Activated naive CD8-positive, alpha-beta T cell (primary cell): ENCODE measurements around the gene VAPB.

Experiments
- H3K27ac Mint-ChIP-seq: one replicate; pipeline ENCODE4 v1.8.0; 2021; ENCODE audit warnings: mixed read lengths
- H3K27me3 Mint-ChIP-seq: one replicate; pipeline ENCODE4 v1.8.0; 2021; ENCODE audit warnings: mixed read lengths
- H3K36me3 Mint-ChIP-seq: one replicate; pipeline ENCODE4 v1.8.0; 2021; ENCODE audit warnings: mixed read lengths
- H3K4me1 Mint-ChIP-seq: one replicate; pipeline ENCODE4 v1.8.0; 2021; ENCODE audit warnings: low read depth, mixed read lengths
- H3K4me3 Mint-ChIP-seq: one replicate; pipeline ENCODE4 v1.8.0; 2021; ENCODE audit warnings: mild to moderate bottlenecking, mixed read lengths
- H3K9me3 Mint-ChIP-seq: one replicate; pipeline ENCODE4 v1.8.0; 2021; ENCODE audit warnings: low read depth, mixed read lengths

VAPB gene

DNA sequence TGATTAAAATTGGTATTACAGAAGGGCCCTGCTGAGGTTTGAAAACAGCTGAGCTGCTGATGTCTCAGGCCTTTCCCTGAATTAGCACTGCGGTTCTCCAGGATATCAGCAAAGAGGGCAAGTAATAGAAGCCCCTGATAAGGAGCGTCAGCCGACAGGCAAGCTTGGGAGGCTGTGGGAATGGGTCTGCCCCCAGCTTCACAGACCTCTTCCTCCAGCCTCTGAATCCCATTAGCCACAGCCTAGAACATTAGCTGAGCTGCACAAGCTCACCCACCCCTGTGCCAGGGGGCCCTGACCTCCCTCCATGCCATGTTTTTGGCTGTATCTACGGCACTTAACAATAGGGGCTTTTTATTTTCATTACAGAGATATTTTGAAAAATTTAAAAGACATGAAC is 59.9 kb downstream of the VAPB start:
- H3K27me3 Mint-ChIP-seq = no peaks in the 10 kb centered on the region
- peaks cover 14% of the 10 kb centered on the region for H3K36me3 Mint-ChIP-seq
- H3K9me3 Mint-ChIP-seq = peaks cover 1% of the 10 kb centered on the region
- H3K4me1 Mint-ChIP-seq = no peaks in the 10 kb centered on the region
- no peak overlapping the region for H3K27ac Mint-ChIP-seq
- H3K4me3 Mint-ChIP-seq = no peak overlapping the region

- Mint-ChIP-seq H3K27ac (no peak overlapping the region), H3K36me3 (peaks cover 17% of the 10 kb centered on the region), H3K4me3 (no peak overlapping the region), H3K9me3 (peaks cover 5% of the 10 kb centered on the region), H3K27me3 (no peaks in the 10 kb centered on the region), H3K4me1 (no peaks in the 10 kb centered on the region)
Measured at GRCh38 chr20:58449681-58450221, 60.7 kb downstream of the VAPB start.

GRCh38 chr20:58450254-58450653 is 61.2 kb downstream of the VAPB start:
- Mint-ChIP-seq H3K9me3 (peaks cover 5% of the 10 kb centered on the region), H3K36me3 (peaks cover 15% of the 10 kb centered on the region), H3K27ac (no peak overlapping the region), H3K4me1 (no peaks in the 10 kb centered on the region), H3K27me3 (no peaks in the 10 kb centered on the region), H3K4me3 (no peak overlapping the region)

- peaks cover 5% of the 10 kb centered on the region for H3K9me3 Mint-ChIP-seq
- H3K27me3 Mint-ChIP-seq = no peaks in the 10 kb centered on the region
- H3K27ac Mint-ChIP-seq = peak overlapping the region; percentile 54
- H3K36me3 Mint-ChIP-seq = peaks cover 19% of the 10 kb centered on the region
- H3K4me1 Mint-ChIP-seq = no peaks in the 10 kb centered on the region
- no peak overlapping the region for H3K4me3 Mint-ChIP-seq
Measured at GRCh38 chr20:58452667-58453255, 63.7 kb downstream of the VAPB start.

GRCh38 chr20:58453391-58453790 is 64.4 kb downstream of the VAPB start:
- H3K9me3 Mint-ChIP-seq = peaks cover 5% of the 10 kb centered on the region
- H3K36me3 Mint-ChIP-seq = peaks cover 19% of the 10 kb centered on the region
- H3K27ac Mint-ChIP-seq = no peak overlapping the region
- no peaks in the 10 kb centered on the region for H3K4me1 Mint-ChIP-seq
- H3K4me3 Mint-ChIP-seq = no peak overlapping the region
- no peaks in the 10 kb centered on the region for H3K27me3 Mint-ChIP-seq

DNA sequence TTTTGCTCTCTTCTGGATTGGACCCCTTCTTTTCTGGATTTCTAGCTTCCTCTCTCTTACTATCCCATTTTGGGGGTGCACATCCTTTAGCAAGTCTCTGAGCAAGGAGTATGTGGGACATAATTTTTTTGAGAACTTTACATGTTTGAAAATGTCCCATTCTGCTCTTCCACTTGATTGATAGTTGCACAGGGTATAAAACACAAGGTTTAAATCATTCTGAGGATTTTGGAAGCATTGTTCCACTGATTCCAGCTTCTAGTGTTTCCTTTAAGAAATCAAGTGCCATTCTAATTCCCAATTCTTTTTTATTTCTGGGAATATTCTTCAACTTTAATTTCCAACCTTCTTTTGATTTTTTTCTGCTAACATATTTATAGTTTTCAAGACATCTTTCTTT is 65.4 kb downstream of the VAPB start:
- peaks cover 5% of the 10 kb centered on the region for H3K9me3 Mint-ChIP-seq
- no peaks in the 10 kb centered on the region for H3K4me1 Mint-ChIP-seq
- peaks cover 19% of the 10 kb centered on the region for H3K36me3 Mint-ChIP-seq
- H3K27ac Mint-ChIP-seq = no peak overlapping the region
- no peak overlapping the region for H3K4me3 Mint-ChIP-seq
- no peaks in the 10 kb centered on the region for H3K27me3 Mint-ChIP-seq

GRCh38 chr20:58457083-58457695 is 68.2 kb downstream of the VAPB start:
- peaks cover 15% of the 10 kb centered on the region for H3K36me3 Mint-ChIP-seq
- H3K27me3 Mint-ChIP-seq = no peaks in the 10 kb centered on the region
- H3K4me3 Mint-ChIP-seq = no peak overlapping the region
- peaks cover 5% of the 10 kb centered on the region for H3K9me3 Mint-ChIP-seq
- H3K27ac Mint-ChIP-seq = no peak overlapping the region
- H3K4me1 Mint-ChIP-seq = no peaks in the 10 kb centered on the region

GRCh38 chr20:58458342-58459057 is 69.5 kb downstream of the VAPB start:
- Mint-ChIP-seq H3K4me1 (no peaks in the 10 kb centered on the region), H3K27me3 (no peaks in the 10 kb centered on the region), H3K27ac (no peak overlapping the region), H3K4me3 (no peak overlapping the region), H3K36me3 (peaks cover 12% of the 10 kb centered on the region), H3K9me3 (peaks cover 5% of the 10 kb centered on the region)

DNA sequence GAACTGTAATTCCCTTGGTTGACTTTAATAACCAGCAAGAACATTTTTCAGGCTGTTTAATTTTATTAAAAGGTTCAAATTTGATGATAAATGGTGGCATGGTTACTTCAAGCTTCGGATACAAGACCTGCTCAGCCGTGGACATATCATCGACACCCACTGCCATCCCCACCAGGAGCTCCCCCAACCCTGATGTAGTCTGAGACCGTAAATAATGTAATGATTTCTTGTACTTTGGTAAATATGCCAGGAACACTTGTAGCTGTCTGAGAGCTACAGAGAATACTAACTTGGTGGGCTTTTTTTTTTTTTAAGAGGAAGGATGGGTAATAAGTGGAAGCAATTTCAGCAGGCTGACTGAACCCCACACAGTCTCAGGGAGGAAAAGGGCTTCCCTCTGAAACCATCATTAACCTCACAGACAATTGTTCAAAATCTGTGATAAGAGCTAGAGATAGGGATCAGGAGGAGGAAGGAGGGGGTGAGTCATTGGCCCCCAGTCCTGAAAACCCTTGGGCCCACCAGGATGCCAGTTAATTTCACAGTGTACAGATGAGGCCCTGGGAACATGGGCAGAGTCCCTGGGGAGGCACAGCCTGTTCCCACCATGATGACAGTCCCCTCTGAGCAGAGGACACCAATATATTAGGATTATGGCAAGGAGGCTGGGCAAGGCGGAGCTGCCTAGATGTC is 70.2 kb downstream of the VAPB start:
- Mint-ChIP-seq H3K4me1 (no peaks in the 10 kb centered on the region), H3K36me3 (peaks cover 9% of the 10 kb centered on the region), H3K4me3 (no peak overlapping the region), H3K27me3 (no peaks in the 10 kb centered on the region), H3K9me3 (peaks cover 1% of the 10 kb centered on the region), H3K27ac (no peak overlapping the region)

- Mint-ChIP-seq H3K36me3 (peaks cover 4% of the 10 kb centered on the region), H3K4me1 (no peaks in the 10 kb centered on the region), H3K4me3 (no peak overlapping the region), H3K27ac (no peak overlapping the region), H3K9me3 (no peaks in the 10 kb centered on the region), H3K27me3 (peaks cover 1% of the 10 kb centered on the region)
Measured at GRCh38 chr20:58461104-58461503, 72.1 kb downstream of the VAPB start.

DNA sequence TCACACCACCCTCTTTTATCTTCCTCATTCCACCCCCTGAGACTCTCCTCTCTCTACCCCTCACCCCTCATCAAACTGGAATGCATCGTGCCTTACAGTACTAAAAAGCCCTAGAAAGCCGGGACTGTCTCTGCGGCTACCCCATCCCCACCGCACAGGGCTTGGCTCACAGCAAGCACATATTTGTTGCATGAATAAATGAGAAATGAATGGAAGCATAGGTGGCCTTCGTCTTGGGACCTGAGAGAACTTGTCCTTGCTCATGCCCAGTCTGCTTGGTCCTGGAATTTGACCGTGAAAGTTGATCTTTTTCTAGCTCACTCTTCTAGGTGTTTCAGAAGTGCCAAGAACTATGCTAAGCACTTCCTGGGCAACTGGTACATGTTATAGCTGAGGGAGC is 72.9 kb downstream of the VAPB start:
- no peaks in the 10 kb centered on the region for H3K9me3 Mint-ChIP-seq
- H3K36me3 Mint-ChIP-seq = no peaks in the 10 kb centered on the region
- peaks cover 1% of the 10 kb centered on the region for H3K27me3 Mint-ChIP-seq
- H3K4me3 Mint-ChIP-seq = no peak overlapping the region
- no peaks in the 10 kb centered on the region for H3K4me1 Mint-ChIP-seq
- no peak overlapping the region for H3K27ac Mint-ChIP-seq

DNA sequence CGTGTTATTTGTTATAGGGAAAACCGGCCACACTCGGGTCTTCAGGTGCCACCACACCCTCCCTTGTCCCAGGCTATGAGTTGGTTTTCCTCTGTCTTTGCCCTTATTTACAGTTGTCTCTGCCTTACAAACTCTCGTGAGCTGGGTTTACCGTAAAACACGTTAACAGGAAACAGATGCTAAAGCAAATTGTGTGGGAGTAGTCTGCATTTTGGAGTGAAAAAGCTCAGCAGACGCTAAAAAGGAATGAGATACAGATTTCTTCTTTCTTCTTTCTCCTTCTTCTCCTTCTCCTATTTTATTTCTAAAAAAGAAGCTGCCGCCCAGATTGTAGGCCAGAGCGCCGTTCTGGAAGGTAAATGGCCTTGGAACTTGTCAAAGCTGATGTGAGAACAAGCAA is 74.2 kb downstream of the VAPB start:
- H3K4me3 Mint-ChIP-seq = no peak overlapping the region
- H3K27me3 Mint-ChIP-seq = peaks cover 1% of the 10 kb centered on the region
- no peak overlapping the region for H3K27ac Mint-ChIP-seq
- H3K4me1 Mint-ChIP-seq = no peaks in the 10 kb centered on the region
- no peaks in the 10 kb centered on the region for H3K9me3 Mint-ChIP-seq
- H3K36me3 Mint-ChIP-seq = no peaks in the 10 kb centered on the region

DNA sequence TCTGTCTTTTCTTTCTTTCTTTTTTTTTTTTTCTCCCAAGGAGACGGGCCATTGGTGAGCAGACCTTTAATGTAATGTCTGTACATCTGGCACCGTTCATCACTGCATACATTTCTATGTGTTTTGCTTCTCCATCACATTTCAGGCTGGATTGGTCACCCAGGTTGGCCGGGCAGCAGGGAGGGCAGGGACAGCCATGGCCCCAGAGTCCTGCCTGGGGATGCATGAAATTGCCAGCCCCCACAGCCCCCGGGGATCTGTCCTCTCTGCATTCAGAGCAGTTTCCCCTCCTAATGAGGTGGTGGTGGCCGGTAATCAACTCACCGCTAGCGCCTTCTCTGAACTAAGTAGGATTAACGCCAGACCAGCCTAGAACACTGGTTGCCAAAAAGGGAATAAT is 75.8 kb downstream of the VAPB start:
- Mint-ChIP-seq H3K27me3 (peaks cover 1% of the 10 kb centered on the region), H3K9me3 (no peaks in the 10 kb centered on the region), H3K27ac (no peak overlapping the region), H3K36me3 (no peaks in the 10 kb centered on the region), H3K4me1 (no peaks in the 10 kb centered on the region), H3K4me3 (no peak overlapping the region)

GRCh38 chr20:58466095-58466708 is 77.2 kb downstream of the VAPB start:
- Mint-ChIP-seq H3K9me3 (no peaks in the 10 kb centered on the region), H3K27me3 (peaks cover 1% of the 10 kb centered on the region), H3K4me3 (no peak overlapping the region), H3K4me1 (no peaks in the 10 kb centered on the region), H3K27ac (no peak overlapping the region), H3K36me3 (no peaks in the 10 kb centered on the region)
